Activated naive CD4-positive, alpha-beta T cell (primary cell): ENCODE data around the gene EFHD1.
A peak's percentile ranks its signal among the peaks of the same experiment; 100 is the strongest.
"Not testable (repeated sequence)": the region's sequence is repeated elsewhere in the genome, so short reads cannot be mapped to it uniquely, and the experiment has no call there.

Experiments used
- DNase-seq, 4 experiments: peaks; one replicate each; lab custom pipeline; 2025; lab: John Stamatoyannopoulos, UW

EFHD1 gene

GRCh38 chr2:232693344-232693743 is 59.9 kb downstream of the EFHD1 start:
- DNase-seq = no peak

- DNase-seq = no peak
These were observed 63.2 kb downstream of the EFHD1 start for GRCh38 chr2:232696609-232697058.

- DNase-seq = peak; percentile 73 to 87 (median 82)
These were observed 63.8 kb downstream of the EFHD1 start, which contains the start of gene GIGYF2 for GRCh38 chr2:232697059-232697806. GIGYF2 (plus strand) TSS chr2:232697331; CDS start chr2:232735198, 37,867 bp downstream.

- DNase-seq = no peak
These were observed 64.4 kb downstream of the EFHD1 start for GRCh38 chr2:232697807-232698110.

- no peak for DNase-seq
These were observed 65.2 kb downstream of the EFHD1 start for GRCh38 chr2:232698556-232699091.

GRCh38 chr2:232699110-232699509 is 65.7 kb downstream of the EFHD1 start:
- no peak for DNase-seq

- DNase-seq = no peak
These were observed 66.8 kb downstream of the EFHD1 start for GRCh38 chr2:232700154-232700553.

GRCh38 chr2:232707076-232707475 is 73.7 kb downstream of the EFHD1 start:
- no peak for DNase-seq

- no peak for DNase-seq
These were observed 80.1 kb downstream of the EFHD1 start for GRCh38 chr2:232713505-232713904.

- no peak for DNase-seq
These were observed 81.6 kb downstream of the EFHD1 start for GRCh38 chr2:232714969-232715368.

GRCh38 chr2:232720056-232720455 is 86.7 kb downstream of the EFHD1 start:
- DNase-seq = not testable (repeated sequence)

- DNase-seq = no peak
These were observed 87.9 kb downstream of the EFHD1 start for GRCh38 chr2:232721261-232721660.

GRCh38 chr2:232721882-232722281 is 88.5 kb downstream of the EFHD1 start:
- DNase-seq = no peak

- DNase-seq = no peak
These were observed 89.6 kb downstream of the EFHD1 start for GRCh38 chr2:232723027-232723426.

GRCh38 chr2:232728785-232729184 is 95.4 kb downstream of the EFHD1 start:
- no peak for DNase-seq

- no peak for DNase-seq
These were observed 98.1 kb downstream of the EFHD1 start for GRCh38 chr2:232731470-232731869.
